TTC549 (cell line): ENCODE data around the gene DUSP1.

Experiments used
- FAIRE-seq: peaks from 2 replicates; lab custom pipeline; 2012; peaks lifted over from hg19 to GRCh38; lab: Jason Lieb, UNC

The DUSP1 gene

DNA sequence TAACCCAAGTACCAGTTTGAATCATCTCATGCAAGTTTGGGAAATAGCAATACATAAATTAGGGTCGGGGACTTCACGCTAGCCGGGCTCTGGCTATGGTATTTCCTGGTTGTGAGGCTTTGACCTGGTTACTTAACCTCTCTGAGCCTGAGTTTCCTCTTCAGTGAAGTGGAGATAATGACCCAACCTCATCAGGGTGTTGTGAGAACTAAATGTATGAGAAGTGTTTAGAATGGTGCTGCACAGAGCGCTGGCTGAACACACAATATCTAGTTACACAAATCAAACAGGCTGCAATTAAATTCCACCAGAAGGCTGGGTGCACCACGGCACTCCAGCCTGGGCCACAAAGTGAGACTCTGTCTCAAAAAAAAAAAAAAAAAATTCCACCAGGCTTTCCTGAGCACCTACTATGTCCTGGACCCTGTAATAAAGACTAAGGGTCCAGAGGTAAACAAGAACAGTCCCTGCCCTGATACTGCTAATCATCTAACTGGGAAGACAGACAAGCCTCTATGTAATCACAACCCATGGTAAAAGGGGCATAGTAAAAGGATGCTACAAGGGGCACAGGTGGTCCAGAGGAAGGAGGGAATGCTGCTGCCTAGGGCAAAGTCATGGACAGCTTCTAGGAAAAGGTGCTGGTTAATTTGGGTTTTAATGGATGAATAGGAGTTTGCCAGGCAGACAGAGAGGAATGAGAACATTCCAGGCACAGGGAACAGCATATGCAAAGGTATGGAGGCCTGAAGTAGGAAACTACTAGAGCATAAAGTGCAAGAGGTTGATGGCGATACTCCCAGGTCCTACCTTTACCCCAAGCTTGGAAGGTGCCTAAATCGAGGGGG, 27.7 kb downstream of the DUSP1 start:
- no peak for FAIRE-seq

DNA sequence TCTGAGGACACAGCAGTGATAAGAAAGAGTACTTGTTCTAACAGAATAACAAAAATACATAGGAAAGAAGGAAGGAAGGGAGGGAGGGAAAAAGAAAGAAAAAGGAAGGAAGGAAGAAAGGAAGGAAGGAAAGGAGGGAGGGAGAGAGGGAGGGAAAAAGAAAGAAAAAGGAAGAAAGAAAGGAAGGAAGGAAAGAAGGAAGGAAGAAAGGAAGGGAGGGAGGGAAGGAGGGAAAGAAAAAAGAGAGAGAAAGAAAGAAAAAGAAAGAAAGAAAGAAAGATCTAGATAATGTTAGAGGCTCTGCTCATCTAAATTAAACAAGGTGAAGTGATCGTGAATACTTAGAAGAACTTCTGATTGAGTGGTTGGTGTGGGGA, 29.8 kb downstream of the DUSP1 start:
- no peak for FAIRE-seq

DNA sequence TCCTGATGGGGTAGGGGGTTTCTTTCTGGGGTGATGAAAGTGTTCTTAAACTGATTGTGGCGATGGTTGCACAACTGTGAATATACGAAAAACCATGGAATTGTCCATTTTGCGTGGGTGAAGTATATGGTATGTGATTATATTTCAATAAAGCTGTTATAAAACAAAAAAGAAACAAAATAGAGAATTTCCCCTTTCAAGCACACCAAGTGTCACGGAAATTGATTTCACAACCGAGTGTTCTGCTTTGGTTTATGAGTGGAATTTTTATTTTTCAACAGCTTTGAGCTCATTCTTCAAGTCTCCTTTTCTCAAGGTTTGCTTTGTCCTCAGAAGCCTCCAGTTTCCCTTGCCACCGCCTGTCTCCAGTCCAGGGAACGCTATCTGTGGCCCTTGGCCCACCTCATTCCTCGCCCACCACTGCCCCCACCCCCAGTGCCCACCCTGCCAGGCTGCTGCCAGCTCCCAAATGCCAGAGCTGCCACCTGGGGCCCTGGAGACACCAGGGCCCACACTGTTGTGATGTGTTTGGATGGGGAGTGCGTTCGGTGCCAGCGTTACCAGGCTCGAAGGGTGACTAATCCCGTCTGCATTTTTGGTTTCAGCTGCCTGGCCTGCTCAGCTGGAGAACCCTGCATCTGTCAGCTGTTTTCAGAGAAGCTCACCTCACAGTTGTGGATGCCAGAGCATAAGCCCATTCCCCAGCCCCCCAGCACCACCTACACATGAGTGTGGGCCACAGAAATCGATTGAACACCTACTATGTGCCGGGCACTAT, 30.4 kb downstream of the DUSP1 start:
- no peak for FAIRE-seq

DNA sequence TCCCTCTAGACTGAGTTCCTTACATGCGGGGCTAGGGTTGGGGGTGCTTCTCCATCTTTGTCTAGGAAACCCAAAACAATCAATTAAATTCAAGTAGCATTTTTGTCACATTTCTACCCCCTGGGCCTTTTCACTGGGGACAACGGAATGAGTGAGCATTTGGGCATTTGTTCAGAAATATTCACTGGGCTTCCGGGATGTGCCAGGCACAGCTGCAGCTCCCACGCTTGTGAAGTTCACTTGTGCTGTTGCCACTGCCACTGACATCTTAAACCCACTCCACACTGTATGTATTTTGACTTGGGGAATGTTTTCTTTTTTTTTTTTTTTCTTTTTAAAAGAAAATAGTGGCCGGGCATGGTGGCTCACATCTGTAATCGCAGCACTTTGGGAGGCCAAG, 31.6 kb downstream of the DUSP1 start:
- FAIRE-seq, result no peak

DNA sequence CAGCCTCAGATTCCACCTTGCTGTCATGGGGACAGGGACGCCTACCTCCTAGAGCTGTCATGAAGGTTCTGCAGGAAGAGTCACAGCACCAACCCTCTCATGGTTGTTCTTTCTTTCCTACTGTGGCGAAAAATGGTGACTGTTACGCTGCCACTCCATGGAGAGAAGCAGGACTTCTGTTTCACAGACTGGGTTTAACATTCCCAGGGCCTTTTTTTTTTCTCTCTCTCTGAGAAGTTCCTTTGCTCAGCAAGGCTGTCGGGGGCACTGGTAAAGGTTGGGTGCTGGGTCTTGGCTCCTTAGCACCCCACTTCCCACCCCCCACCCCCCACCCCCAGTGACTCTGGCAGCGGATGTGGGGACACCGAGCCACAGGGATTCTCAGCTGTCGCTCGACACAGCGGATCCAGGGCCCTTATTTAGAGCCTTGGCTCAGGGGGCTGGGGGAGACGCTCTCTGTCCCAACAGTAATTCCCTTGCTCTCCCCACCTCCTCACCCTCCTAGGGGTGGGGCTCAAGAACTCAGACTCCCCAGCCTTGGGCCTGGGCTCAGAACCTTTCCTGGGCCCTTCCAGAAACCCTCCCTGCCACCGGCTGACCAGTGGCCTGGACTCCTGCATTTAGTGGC, 34.4 kb downstream of the DUSP1 start:
- FAIRE-seq, result no peak

DNA sequence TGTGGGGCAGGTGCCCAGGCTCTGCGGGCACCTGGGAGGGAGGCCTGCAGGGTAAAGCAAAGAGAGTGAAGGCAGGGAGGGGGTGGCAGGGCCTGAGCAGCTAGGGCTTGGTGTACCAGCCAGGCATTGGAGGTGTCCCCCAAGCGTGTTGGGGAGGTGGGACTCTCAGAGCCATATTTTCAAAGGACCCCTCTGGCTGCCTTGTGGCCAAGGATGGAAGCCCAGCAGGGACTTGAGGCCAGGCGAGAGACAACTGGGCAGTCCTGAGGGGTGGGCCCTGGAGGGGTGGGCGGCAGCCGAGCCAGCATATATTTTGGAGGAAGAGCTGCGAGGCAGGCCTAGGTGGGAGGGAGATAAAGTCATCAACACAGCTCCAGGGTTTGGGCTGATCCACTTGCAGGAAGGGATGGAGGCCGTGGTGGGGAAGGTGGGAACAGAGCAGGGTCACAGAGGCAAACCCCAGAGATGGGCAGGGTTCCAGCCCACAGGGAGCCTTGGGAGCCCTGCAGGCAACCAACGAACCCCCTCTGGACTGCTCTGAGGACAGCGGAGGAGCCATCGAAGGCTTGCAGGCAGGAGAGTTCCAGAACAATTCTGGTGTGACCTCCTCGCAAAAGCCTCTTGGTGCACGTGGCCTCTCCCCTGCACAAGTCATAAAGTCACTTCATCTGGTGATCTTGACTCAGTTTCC, 35.7 kb downstream of the DUSP1 start:
- no peak for FAIRE-seq

DNA sequence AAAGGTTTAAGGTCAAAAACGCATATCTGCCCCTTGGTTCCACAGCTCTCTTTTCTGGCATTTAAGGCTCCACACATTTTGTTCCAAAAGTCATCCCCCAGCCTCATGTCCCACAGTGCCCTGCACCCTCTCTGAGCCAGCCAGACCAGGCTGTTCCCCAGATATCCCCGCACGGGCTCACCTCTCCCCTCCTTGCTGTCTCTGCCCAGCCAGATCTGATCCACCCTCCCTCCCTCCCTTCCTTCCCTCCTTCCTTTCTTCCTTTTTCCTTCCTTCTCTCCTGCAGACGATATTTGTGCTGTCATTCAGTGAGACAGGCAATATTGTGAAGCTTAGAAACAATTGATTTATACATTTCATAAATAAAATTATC, 37.0 kb downstream of the DUSP1 start:
- FAIRE-seq, result no peak

DNA sequence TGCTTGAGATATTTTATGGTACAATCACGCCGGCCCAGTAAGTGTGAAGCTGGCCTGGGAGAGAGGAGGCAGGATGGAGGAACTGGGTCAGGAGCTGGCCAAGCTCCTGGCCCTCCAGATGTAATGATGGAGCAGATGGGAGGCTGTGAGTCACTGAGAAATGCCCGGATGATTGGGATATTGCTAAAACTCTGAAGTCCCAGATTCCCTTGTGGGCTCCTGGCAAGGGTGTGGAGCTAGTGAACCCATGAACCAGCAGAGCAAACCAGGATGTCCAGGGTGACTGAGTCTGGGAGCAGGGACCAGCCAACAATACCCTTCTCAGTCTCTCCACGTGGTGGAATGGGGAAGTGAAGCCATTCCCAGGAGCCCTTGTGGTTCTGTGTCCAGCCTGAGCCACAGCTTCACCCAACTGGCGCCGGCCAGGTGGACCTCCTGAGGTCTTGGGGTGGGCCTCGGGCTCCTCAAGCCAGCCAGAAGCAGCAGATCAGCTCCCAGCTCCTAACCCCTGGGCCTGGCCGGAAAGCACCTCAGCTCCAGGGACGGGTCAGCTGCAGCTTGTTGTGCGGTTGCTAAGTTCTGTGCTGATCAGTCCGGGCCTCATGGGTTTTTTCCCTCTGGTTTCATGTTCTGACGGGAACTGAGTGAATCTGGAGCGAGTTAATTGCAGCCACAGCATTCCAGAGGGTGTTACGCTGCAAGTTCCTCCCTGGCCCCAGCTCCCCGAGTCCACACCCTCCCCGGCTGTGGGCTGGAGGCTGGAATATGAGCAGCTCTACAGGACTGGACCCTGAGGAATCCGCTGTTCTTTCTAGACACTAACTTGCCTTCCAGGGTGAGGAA, 37.6 kb downstream of the DUSP1 start:
- no peak for FAIRE-seq

DNA sequence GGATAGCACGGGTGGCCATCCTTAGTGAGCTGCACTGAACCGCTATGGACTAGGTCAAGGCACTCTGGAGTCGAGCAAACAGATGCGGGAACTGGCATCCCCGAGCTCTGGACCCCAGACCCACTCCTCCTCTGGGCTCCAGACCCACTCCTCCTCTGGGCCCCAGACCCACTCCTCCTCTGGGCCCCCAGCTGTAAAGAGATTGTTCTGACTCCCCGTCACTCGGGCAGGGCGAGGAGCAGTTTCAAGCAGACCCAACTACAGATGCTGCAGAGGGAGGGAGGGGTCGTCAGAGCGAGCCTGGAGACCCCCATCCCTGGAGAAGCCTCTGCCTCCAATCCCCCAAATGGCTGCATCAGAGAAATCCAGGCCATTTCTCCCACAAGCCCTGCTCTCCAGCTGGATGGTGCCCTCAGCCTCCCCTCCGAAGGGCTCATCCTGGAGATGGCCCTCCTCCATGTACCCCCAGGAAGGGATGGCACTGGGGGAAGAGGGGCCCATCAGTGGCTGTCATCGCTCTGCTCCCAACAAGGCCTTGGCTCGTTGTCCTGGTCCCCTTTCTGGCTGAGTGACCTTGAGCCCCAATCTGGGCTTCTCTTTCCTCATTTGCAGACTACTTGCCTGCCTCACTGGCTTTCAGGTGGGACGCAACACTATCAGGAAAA, 38.7 kb downstream of the DUSP1 start:
- no peak for FAIRE-seq

DNA sequence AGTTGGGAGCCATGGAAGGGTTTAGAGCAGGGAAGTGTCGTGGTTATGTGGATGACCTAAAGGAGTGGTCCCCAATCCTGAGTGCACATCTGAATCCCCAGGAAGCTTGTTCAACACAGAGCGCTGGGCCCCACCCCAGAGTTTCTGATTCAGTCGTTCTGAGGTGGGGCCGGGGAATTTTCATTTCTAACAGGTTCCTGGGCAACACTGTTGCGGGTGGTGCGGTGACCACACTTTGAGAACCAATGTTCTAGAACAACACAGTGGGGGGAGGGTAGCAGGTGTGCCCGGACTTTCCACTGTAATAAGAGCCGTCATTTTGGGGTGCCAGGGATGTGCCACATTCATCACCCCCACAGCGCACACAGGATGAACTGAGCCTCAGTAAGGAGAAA, 39.3 kb downstream of the DUSP1 start:
- FAIRE-seq, result no peak

DNA sequence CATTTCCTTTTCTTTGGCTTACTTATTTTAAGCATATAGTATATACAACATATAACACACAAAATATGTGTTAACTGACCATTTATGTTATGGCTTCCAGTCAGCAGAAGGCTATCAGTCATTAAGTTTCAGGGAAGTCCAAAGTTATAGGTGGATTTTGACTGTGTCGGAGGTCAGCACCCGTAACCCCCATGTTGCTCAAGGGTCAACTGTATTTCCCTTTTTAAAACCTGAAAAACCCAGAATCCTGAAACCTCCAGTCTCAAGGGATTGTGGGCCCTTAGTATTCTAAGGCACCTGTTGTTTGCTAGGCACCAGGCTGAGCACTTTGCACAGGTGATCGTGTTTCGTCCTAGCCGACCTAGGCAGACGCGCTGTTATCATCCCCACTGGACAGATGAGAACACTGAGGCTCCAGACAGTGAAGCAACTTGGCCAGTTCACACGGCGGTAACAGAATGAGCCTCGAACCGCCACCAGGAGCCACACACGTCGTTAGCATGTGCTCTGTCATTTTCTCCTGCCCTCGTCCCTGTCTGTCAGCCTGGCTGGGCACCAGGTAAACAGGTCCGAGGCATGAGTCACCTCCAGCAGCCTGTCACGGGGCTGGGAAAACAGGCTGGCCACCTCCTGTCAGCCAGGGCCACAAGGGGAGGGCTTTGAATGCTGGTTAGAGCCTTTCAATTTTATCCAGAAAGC, 39.9 kb downstream of the DUSP1 start:
- no peak for FAIRE-seq

DNA sequence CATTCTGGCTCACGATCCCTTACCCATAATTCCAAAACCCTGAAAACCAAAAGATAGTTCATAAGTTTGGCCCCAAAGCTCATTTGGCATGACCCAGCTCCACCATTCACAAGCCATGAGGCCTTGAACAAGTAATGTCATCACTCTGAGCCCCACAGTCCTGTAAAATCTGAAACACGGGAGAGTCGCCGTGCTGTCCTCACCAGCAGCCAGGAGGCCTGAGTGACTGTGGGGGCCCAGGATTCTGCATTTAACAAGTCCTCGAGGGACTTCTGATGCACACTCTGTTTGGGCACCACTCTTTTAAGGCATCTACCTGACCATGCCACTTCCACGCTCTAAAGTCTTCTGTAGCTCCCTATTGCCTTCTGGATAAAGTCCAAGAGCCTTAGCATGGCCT, 40.8 kb downstream of the DUSP1 start:
- no peak for FAIRE-seq

DNA sequence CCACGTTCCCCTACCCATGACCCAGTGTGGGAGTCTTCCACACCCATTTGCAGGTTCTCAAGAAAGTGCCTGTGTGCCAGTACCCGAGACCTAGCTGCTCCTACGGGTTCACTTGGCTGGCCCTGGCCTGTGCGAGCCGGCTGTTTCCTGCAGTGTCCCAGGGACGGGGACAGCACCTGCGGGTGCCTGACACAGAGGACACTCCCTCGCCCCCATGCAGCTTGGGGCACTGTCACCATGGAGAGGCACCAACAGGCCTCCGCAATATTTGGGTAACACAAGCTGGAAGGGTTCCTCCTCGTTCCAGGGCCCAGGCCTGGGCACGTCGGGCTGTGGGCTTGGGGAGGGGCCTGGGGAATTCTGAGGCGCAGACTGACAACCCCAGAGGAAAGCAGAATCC, 41.4 kb downstream of the DUSP1 start:
- no peak for FAIRE-seq

DNA sequence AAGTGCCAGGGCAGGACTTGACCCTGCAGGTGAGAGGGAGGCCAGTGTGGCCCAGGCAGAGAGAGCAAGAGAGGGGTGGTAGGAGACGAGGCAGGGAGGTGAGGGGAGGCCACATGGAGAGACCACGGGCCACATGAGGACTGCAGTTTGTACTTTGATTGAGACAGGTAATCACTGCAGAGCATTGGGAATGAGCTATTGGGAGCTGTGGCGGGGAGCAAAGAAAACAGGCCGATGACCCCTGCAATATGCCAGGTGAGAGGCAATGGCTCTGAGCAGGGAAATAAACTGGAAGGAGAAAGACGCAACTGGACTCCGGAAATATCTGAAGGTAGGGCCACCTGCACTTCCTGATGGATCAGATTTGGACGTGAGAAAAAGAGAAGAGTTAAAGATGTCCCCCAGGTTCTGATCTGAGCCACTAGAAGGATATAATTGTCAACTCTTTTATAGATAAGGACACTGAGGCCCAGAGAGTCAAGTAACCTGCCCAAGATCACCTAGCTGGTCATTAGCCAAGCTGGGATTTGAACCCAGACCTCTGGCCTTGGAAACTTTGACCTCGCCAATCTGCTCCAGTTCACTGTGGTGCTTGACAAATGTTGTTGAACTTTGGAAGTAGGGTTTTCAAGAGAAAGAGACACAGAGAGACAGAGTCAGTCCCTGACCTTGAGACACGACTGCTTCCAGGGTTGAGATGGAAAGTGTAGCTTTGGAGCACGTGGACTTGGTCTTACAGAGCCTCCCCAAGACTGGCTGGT, 42.3 kb downstream of the DUSP1 start:
- FAIRE-seq, result no peak

DNA sequence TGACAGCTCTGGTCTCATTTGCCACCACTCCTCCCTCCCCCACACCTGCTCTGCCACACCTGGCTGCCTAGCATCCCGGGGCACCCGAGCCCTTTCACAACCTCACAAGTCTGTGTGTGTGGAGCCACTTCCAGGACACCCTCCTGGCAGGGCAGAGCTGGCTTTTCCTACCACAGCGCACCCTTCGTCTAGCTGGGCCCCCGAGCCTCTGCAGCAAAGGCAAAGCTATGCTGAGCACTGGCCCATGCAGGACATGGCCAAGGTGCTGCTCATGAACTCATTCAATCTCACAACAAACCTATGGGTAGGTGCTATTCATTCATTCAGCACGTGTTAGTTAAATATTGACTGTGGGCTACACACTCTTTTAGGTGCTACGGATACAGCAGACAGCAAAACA, 43.4 kb downstream of the DUSP1 start:
- FAIRE-seq, result no peak

DNA sequence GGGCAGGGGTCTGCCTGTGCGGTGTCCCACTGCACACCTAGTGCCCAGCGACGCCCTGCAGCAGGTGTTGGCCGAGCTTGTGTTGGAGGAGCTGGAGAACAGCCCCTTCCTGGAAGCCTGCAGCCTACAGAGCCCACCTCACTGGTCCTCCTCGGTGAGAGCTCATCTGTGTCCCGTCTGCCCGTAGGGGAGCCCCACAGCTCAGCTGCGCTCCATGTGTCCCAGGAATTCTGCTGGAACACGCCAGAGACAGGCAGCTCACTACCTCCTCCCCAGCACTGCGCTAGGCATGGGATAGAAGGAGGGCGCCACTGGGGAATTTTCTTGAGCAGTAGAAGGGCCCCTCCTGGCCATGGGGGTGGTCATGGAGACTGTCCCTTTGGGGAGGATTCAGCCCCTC, 44.0 kb downstream of the DUSP1 start:
- no peak for FAIRE-seq

DNA sequence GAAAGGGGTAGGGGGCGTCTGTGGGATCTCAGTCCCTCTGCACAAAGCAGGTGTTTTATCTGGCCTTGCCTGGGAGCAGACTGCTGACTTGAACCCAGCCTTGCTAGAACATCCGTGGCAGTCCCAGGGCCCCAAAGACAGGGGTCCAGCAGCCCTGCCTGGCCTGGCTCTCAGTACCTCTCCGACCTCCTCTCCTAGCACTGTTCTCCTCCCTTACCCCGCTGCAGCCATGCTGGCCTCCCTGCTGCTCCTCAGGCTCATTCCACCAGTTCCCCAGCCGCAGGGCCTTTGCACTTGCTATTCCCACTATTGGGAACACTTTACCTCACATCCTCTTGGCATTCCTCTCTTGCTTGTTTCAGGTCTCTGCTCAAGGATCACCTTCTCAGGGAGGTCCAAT, 45.2 kb downstream of the DUSP1 start:
- FAIRE-seq, result no peak

DNA sequence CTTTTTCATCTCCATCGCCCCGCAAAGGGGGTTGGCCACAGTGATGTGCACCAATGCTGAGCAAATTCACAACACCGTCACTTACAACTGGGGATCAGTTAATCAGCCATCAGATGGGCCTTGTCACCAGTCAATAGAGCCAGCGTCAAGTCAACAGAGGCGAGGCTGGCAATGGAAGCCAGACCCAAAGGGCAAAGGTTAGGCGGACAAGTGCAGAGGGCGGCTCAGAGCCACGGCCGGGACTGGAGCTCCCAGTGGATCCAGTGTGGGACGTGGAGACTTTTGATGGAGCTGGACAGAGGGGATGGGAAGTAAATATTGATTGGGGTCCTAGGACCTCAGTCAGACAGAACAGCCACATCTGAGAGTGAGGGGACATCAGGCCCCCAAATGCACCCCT, 45.7 kb downstream of the DUSP1 start:
- FAIRE-seq, result no peak

DNA sequence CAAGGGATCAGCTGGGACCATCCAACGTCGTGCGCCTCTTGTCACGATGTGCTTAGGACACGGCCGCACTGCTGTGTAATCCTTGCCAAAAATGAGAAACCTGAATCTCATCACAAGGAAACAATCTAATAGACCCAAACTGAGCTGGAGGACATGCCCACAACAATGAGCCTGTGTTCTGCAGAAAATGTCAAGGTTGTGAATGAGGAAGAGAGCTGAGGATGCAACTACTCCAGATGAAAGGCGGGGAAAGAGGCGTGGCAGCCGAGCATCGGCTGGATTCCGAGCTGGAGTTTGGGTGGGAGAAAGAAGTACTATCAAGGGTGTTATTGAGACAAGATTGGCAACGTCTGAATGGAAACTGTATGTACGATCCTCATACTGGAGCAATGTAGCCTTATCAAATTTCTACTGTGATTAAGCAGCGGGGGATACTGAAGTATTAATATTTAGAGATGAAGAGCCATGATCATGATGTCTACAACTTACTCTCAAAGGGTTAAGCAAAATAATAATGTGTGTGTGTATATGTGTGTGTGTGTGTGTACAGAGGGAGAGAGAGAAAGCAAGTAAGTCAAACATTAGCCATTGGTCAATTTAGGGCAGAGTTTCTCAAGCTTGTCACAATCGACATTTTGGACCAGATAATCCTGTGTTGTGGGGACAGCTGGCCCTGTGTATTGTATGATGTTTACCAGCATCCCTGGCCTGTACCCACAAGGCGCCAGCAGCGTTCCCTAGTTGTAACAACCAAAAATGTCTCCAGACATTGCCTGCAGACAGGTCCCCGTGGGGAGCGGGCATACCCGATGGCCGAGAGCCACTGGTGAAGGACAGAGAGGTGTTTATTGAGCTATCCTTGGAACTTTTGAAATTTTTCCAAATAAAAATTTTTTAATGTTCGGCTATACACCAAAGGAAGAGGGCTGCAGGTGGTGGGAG, 46.5 kb downstream of the DUSP1 start:
- no peak for FAIRE-seq
